Kidney (tissue), 14 donors: ENCODE data around the gene LMBR1L. TPM values are rescaled to one million over a fixed set of nuclear protein-coding genes. Genes with fewer than 3 reads are reported as not detected.

ENCODE experiments used
- DNase-seq, 5 donors: peaks; one replicate each; pipeline ENCODE4 v3.0.0-alpha.2; 2013 to 2020
- FAIRE-seq: peaks from 2 replicates; lab custom pipeline; 2012; peaks lifted over from hg19 to GRCh38; lab: Jason Lieb, UNC
- H3K27ac ChIP-seq, 2 donors: one replicate each; pipeline ENCODE4 v1.7.0; 2013; ENCODE audit warnings: low read depth in 2 of 2, low read length in 2 of 2, inconsistent platforms in 1 of 2
- H3K27me3 ChIP-seq: one replicate; pipeline ENCODE4 v1.7.1; 2013; ENCODE audit warnings: low read length, inconsistent platforms; ENCODE audit not compliant: control insufficient read depth, insufficient read depth
- H3K36me3 ChIP-seq, 3 donors: one replicate each; pipeline versions ENCODE4 v1.7.0 to v1.7.1; 2013; ENCODE audit warnings: low read length in 3 of 3, control low read depth in 1 of 3, inconsistent platforms in 1 of 3; ENCODE audit not compliant: insufficient read depth in 3 of 3, control insufficient read depth in 2 of 3
- H3K4me1 ChIP-seq, 3 donors: one replicate each; pipeline versions ENCODE4 v1.7.0 to v1.7.1; 2013; ENCODE audit warnings: low read length in 3 of 3, inconsistent platforms in 1 of 3, low read depth in 1 of 3; ENCODE audit not compliant: control insufficient read depth in 2 of 3, insufficient read depth in 2 of 3
- H3K4me3 ChIP-seq, 3 donors: one replicate each; pipeline versions ENCODE4 v1.7.0 to v1.8.1; 2013; ENCODE audit warnings: low read length in 3 of 3, control low read depth in 1 of 3, inconsistent platforms in 1 of 3
- H3K9ac ChIP-seq, 3 donors: one replicate each; pipeline versions ENCODE4 v1.7.0 to v1.7.1; 2013; ENCODE audit warnings: low read length in 3 of 3, control low read depth in 1 of 3, inconsistent platforms in 1 of 3
- H3K9me3 ChIP-seq, 3 donors: one replicate each; pipeline versions ENCODE4 v1.7.0 to v1.7.1; 2013; ENCODE audit warnings: low read length in 3 of 3, control low read depth in 1 of 3, inconsistent platforms in 1 of 3; ENCODE audit not compliant: control insufficient read depth in 2 of 3, insufficient read depth in 1 of 3
- CTCF ChIP-seq: IDR thresholded peaks from 3 replicates; pipeline ENCODE4 v1.5.1; 2012; ENCODE audit warnings: mild to moderate bottlenecking, moderate library complexity, borderline replicate concordance; ENCODE audit not compliant: insufficient read depth; ENCODE audit errors: extremely low read depth
- intact Hi-C: fragments of 100-400 bp; cut with DNase I; formaldehyde crosslinking; loops from one replicate; pipeline ENCODE4 v1.11.1; 2022
- polyA plus RNA-seq: library from polyadenylated mRNA; stranded (reverse); fragments of 350-450 nt; fragmentation: Illumina TruSeq; extraction: RNeasy Lipid Tissue Mini Kit (QIAGEN cat#74804); gene quantifications from one replicate; pipeline ENCODE4 v1.2.3, GENCODE V29; 2014; ENCODE audit warnings: low read depth, low replicate concordance; ENCODE audit not compliant: insufficient read depth
- total RNA-seq: library from RNA; stranded (reverse); fragmentation: NEBNext Ultra II Directional; extraction: Animal tissue kit (Norgen Biotek cat#: 25700); gene quantifications from one replicate; pipeline ENCODE4 v1.2.1, GENCODE V29; 2021
- donor health status: control.
- donor health status: control.
- donor health status: control.
- donor health status: control.
- donor health status: control.
- donor health status: DM: yes; HTN: yes; CAD: no.
- donor health status: Normal renal cell carcinoma (clear cell type).

The LMBR1L gene
- total and polyA plus RNA-seq, 2 donors from 2014 or later = 21.2 to 64.8 TPM

GRCh38 chr12:49093792-49094159 lies 16.9 kb downstream of the LMBR1L start:
- no peak for TF ChIP-seq CTCF
- H3K4me3 ChIP-seq = no peak overlapping the region
- H3K36me3 ChIP-seq = peaks cover 0 to 13% (median 11%) of the 10 kb centered on the region in 3 donors
- peaks cover 0 to 29% (median 4%) of the 10 kb centered on the region in 3 donors for H3K4me1 ChIP-seq
- H3K27me3 ChIP-seq = peaks cover 41% of the 10 kb centered on the region
- FAIRE-seq = no peak
- H3K27ac ChIP-seq = no peak overlapping the region
- H3K9me3 ChIP-seq = no peaks in the 10 kb centered on the region
- H3K9ac ChIP-seq = no peak overlapping the region
- intact Hi-C loops = no loop called here
- peak in 3 of 5 donors; percentile 25 to 51 (median 47) for DNase-seq

GRCh38 chr12:49092816-49093406 lies 17.7 kb downstream of the LMBR1L start:
- intact Hi-C loops = no loop called here
- peaks cover 0 to 34% (median 4%) of the 10 kb centered on the region in 3 donors for H3K4me1 ChIP-seq
- no peak overlapping the region for H3K4me3 ChIP-seq
- DNase-seq (no peak), FAIRE-seq (no peak)
- H3K9ac ChIP-seq = no peak overlapping the region
- peaks cover 0 to 11% (median 9%) of the 10 kb centered on the region in 3 donors for H3K36me3 ChIP-seq
- no peaks in the 10 kb centered on the region for H3K9me3 ChIP-seq
- TF ChIP-seq CTCF = no peak
- H3K27me3 ChIP-seq = peaks cover 44% of the 10 kb centered on the region
- no peak overlapping the region for H3K27ac ChIP-seq

GRCh38 chr12:49092086-49092815 lies 18.4 kb downstream of the LMBR1L start:
- peaks cover 44% of the 10 kb centered on the region for H3K27me3 ChIP-seq

More at GRCh38 chr12:49092086-49092815, 18.4 kb downstream of the LMBR1L start:
- H3K36me3 ChIP-seq = peaks cover 0 to 6% (median 3%) of the 10 kb centered on the region in 3 donors
- peak; percentile 6 for TF ChIP-seq CTCF
- H3K4me3 ChIP-seq = no peak overlapping the region
- intact Hi-C loops = no loop called here
- FAIRE-seq (no peak), DNase-seq (peak in 4 of 5 donors; percentile 81 to 87 (median 84))
- H3K9me3 ChIP-seq = no peaks in the 10 kb centered on the region
- no peak overlapping the region for H3K27ac ChIP-seq
- H3K4me1 ChIP-seq = peaks cover 0 to 34% (median 4%) of the 10 kb centered on the region in 3 donors
- no peak overlapping the region for H3K9ac ChIP-seq
